ENCODE results near the gene CDYL. TPM values are rescaled to one million over a fixed set of nuclear protein-coding genes. Genes with fewer than 3 reads are reported as not detected.

The CDYL gene, protein sequence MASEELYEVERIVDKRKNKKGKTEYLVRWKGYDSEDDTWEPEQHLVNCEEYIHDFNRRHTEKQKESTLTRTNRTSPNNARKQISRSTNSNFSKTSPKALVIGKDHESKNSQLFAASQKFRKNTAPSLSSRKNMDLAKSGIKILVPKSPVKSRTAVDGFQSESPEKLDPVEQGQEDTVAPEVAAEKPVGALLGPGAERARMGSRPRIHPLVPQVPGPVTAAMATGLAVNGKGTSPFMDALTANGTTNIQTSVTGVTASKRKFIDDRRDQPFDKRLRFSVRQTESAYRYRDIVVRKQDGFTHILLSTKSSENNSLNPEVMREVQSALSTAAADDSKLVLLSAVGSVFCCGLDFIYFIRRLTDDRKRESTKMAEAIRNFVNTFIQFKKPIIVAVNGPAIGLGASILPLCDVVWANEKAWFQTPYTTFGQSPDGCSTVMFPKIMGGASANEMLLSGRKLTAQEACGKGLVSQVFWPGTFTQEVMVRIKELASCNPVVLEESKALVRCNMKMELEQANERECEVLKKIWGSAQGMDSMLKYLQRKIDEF
- 84.6 and 123 TPM in 2 replicates for total RNA-seq

DNA sequence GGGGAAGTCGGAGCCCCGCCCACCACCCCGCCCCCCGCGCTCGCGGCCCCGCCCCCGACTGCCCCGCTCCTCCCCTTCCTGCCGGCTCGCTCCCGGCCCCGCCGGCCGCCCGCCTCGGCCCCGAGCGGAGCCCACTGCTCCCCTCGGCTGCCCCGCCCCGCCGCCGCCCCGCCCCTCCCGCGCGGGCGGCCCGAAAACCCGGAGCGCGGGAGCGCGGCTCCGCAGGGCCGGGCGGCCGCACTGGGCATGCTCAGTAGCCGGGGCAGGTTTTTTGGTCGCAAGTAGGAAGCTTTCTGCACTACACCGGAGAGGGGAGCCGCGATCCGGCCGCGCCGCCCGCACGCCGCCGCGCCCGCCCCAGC, at the start of gene CDYL:
Gene CDYL (plus strand): TSS at position 274 of the 362 bp plus-strand sequence. CDS start 380 bp downstream, outside the sequence.

DNA sequence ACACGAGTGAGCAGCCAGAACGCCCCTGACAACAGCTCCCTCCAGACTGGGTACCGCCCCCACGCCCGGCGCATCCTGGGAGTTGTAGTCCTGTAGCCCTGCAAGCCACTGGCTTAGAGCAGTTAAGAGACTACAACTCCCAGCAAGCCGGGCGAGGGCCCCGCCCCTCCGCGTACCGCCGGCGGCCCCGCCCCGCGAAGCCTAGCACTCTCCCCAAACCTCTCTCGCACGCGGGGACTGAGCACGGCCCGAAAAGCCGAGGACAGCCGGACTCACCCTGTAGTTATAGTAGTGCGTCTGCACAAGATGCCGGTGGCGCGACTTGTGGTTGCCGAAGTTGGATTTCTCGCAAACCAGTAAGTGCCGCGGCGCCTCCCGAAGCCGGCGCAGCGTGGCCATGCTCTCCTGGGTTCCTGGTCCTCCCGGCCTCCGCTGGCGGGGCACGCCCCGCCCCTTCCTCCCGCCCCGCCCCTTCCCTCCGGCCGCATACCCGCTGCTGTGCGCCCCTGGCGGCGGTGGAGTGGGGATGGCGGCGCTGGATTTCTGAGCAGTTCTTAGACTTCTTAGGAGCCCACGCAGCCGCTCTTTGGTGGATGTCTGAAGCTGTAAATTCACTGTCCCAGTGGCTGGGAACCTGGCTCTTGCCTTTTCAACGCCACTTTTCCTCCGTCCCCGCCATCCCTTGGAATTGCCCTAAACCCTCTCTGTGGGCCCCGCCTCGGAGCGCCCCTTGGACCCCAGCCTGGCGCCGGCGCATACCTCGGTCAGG, 227.6 kb downstream of the CDYL start, which contains the start of gene RPP40:
Gene RPP40 (minus strand): TSS at position 434 of the 769 bp plus-strand sequence. CDS start 35 bp downstream, at position 399.

Other genes starting within 250 kb of the CDYL start
- 6.3 and 15.5 TPM in 2 replicates for gene RPP40, start 227.6 kb downstream of the CDYL start, total RNA-seq